Measurements from ENCODE around the gene OR7C1.
"Not testable (repeated sequence)": the region's sequence is repeated elsewhere in the genome, so short reads cannot be mapped to it uniquely, and the experiment has no call there.

Gene OR7C1

GRCh38 chr19:14765841-14766240 is 69.1 kb downstream of the OR7C1 start:
- DNase-seq (ENCODE audit: low spot score), result not testable (repeated sequence)

- not testable (repeated sequence) for DNase-seq (ENCODE audit: low spot score)
Observed at GRCh38 chr19:14765403-14765802, 69.6 kb downstream of the OR7C1 start.

- DNase-seq (ENCODE audit: low spot score), result no peak
Observed at GRCh38 chr19:14764401-14764800, 70.6 kb downstream of the OR7C1 start.

GRCh38 chr19:14763497-14764145 is 71.4 kb downstream of the OR7C1 start:
- DNase-seq (ENCODE audit: low spot score), result no peak

GRCh38 chr19:14762111-14762510 is 72.9 kb downstream of the OR7C1 start:
- no peak for DNase-seq (ENCODE audit: low spot score)

GRCh38 chr19:14761607-14762006 is 73.4 kb downstream of the OR7C1 start:
- DNase-seq (ENCODE audit: low spot score), result no peak

- no peak for DNase-seq (ENCODE audit: low spot score)
Observed at GRCh38 chr19:14758816-14759215, 76.2 kb downstream of the OR7C1 start.

GRCh38 chr19:14748601-14749000 is 86.4 kb downstream of the OR7C1 start:
- no peak for DNase-seq (ENCODE audit: low spot score)

Data from globus pallidus (tissue), 1 donor.